Heart left ventricle (tissue), 13 donors: ENCODE measurements around the gene DOCK9.

ENCODE experiments used
- CTCF ChIP-seq, 12 donors: fragments of 200-600 bp; sonication (generic) in 4 of 12; IDR thresholded peaks; one replicate each; pipeline versions ENCODE4 v1.5.0 to v1.8.0; 2018 to 2022; ENCODE audit warnings: antibody characterized with exemption in 12 of 12, mild to moderate bottlenecking in 5 of 12
- POLR2A ChIP-seq, 2 donors: fragments of 450-650 bp; IDR thresholded peaks; one replicate each; pipeline ENCODE4 v1.6.1; 2017; ENCODE audit warnings: antibody characterized with exemption in 2 of 2, mild to moderate bottlenecking in 2 of 2, moderate library complexity in 2 of 2
- donor health status: ischemic (EF 13 %, LVEDD 7.1; RV severe dilation, severe dysfunction).
- donor health status: DM: no; HTN: yes; CAD: no.
- donor health status: DM: no; HTN: no; CAD: no.
- donor health status: ischemic (EF 25% LVEDD 6.9; RV normal size, moderate dysfunction).
- donor health status: ischemic (EF 25% LVEDD 5.7; RV mildly dilated, moderate dysfunction).
- donor health status: ischemic (EF 35%, LVEDD 5.7; RV mildly dilated, moderate dysfunction).
- donor health status: nonischemic (EF 11% LVEDD 7.7; RV severe dilation, severe dysfunction).
- donor health status: DM: yes; HTN: yes; CAD: no.
- donor health status: PGD.
- donor health status: ischemic (EF 29% LVEDD 5.4; RV normal size, mild dysfunction).
- donor health status: nonischemic (EF 23%, LVEDD 6.1; RV moderate dilation, normal function).

GRCh38 chr13:98916403-98916802 lies 61.5 kb downstream of the DOCK9 start:
- TF ChIP-seq CTCF (IDR thresholded peaks at IDR 0.05) (no peak), POLR2A (IDR thresholded peaks at IDR 0.05) (no peak)
